Measurements from ENCODE around the gene SEMA4D.

The SEMA4D gene

DNA sequence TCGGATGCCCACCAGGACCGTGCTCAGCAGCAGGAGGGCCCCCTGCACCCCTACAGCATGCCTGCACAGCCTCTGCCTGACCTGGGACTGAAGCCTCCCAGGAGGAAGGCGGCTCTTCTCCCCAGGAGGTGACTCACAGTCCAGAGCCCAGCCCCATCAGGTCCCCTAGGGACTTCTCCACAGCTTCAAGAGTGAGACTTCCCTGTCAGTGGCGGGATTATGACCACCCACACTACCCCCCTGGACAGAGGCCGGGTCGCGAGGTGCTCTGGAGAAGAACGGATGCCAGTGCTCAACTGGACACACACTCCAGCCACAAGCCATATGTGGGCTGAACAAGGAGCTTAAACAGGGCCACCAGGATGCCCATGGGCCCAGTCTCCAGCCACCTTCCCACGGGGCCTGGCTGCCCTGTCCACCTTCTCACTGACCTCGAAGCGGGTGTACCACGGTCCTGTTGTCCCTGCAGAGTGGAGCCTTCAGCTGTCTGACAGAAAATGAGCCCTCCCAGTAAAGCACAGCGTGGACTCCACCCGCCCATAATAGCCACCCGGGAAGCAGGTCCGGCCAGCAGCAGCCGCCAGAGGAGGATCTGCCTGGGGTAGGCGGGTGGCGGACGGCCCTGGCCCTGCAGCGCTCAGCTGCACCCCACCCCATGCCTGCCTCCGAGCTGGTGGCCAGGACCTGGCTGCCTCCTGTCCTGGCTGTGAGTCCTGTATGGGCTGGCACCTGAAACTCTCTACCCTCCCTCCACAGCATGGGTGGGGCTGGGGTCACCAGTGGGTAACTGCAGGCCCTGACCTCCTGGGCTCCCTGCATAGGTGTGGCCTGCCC, 54.7 kb downstream of the SEMA4D start:
- no peak for DNase-seq

DNA sequence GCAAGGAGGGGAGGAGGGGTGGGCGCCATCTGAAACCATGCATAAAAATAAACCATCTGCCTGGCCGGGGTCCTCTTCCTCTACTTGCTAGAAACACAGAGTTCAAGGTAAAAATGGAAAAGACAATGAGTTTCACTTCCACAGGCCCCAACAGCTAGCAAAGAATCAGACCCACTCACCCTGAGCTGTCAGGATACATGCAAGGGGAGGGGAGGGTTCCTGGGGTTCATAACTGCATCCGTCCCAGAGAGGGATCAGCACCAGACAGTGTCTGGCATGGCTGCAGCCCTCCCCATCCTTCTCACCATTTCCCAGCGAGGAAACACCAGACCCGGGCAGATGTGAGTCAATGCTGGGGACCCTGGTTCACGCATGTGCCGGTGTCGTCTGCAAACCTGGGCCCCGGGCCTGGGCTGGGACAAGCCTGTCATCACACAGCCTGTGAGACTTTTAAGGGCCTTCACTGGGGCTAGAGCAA, 55.4 kb downstream of the SEMA4D start:
- DNase-seq, result no peak

DNA sequence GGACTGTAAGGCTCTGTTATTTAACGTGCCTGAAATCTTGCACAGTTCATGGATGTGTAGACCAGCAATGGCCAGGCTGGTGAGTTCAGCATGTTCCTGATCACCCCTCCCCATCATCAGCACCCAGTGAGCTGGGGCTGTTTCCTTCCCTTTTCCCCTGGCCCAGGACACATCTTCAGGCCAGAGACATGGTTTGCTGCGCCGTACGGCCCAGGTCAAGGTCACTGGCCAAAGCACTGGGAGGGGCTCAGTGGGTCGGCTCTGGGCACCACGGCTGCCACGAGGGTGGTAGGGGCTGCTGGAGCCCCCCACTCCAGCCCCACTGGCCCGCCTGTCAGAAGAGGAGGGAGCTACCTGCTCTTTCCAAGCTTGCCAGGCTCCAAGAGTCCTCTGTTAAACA, 55.9 kb downstream of the SEMA4D start:
- no peak for DNase-seq

DNA sequence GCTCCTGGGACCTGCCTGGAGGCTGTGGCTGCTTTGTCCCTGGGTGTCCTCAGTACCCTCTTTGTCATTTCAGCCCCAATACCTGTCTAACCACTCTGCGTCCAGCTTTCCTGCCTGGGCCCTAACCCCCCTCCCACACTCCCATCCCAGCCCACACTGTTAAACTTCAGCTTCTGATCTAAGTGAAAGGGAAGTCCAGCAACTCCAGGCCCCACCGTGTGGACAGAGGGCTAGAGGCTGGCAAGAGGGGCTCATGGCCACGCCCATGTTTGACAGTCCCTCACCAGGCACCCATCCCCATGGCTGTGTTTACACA, 56.3 kb downstream of the SEMA4D start:
- DNase-seq, result no peak

DNA sequence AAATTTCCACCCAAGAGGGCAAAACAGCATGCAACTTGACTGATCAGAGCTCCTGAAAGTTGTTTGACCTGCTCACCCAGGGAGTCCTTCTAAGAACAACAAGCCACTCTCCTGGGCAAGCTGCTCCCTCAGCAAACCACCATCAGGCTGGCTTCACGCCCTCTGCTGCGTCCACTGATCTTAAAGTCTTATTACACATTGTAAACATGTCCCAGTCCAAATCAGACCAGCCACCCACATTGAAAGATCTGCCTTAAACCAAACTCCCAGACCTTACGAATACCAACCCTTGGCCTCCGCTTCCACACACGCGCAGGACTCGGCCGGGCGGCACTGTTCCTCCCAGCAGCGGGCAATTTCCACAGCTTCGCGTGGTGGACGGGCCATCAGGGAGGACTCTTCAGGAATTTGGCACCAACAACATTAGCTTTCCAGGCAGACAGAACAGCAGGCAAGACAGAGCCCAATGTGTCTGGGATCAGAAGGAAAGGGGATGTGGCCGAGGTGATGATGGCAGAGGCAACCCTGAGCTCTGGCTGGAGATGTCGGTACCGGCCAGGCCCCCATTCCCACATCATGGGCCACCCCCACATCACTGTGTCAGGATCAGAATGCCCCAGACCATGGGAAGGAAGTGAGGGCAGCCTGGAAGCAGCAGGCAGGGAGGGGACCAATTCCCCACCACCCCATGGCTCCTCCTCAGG, 56.8 kb downstream of the SEMA4D start:
- DNase-seq, result no peak

DNA sequence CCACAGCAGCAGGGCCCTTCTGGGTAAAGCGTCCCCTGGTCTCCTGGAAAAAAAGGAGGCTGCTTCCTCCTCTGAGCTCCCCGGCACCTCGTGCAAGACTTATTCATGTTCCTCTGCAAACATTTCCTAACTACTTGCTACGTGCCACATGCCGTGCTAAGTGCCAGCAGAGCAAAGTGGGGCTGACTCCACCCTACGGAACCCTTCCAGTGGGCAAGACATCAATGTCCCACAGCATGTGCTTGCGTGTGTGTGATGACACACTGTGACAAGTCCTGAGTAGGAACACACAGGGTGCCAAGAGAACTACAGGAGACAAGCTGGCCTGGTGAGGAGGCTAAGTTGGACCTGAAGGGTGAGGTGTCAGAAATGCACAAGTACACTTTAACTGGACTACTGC, 57.4 kb downstream of the SEMA4D start:
- no peak for DNase-seq

DNA sequence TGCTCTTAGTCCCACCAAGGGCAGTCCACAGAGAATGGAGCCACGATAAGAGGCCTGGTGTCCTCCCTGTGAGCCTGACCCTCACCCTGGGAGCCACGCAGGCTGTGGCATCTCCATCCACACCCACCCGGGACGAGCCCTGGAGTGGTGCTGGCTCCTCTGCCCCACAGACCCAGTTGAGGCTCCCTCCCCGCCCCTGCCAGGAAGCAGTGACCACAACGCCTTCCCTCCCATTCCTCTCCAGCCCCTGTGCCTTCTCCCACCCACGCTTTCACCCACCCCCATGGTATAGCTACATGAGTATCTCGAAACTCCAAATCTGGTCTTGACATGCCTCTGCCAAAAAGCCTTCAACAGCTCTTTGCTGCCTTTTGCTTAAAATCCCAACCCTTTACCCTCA, 57.9 kb downstream of the SEMA4D start:
- DNase-seq, result no peak

DNA sequence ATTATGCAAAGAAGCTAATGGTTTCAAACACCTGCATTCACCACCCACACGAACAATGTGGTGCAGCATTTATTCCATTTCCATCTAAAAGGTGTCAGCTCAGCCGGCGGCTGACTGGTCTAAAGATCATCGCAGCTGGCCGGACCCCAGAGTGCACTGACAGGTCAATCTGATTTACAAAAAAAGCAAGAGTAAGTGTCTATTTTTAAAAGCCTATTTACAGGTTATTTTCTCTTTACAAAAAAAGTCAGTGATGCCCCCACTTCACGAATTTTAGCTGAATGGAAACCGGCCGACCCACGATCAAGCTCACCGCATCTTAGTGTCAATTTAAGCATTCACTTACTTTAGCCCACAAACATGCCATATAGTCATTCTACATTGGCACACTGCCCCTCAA, 58.3 kb downstream of the SEMA4D start:
- no peak for DNase-seq

DNA sequence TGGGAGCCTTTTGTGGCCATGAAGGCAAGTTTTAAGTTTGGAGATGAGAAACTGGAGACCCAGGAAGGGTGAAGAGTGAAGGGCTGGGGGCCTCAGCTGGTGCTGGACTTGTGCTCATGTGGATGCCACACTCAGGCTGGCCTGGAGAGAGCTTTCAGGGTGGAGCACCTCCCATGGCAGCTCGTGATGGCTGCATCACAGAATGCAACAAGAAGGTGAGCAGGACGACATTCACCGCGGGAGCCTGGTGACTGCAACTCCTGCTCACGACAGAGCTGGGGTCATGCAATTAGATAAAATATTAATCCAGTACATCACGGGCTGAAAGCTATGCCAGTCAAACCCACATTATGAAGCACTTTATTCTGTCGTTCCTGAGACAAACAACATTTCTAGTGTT, 59.7 kb downstream of the SEMA4D start:
- no peak for DNase-seq

DNA sequence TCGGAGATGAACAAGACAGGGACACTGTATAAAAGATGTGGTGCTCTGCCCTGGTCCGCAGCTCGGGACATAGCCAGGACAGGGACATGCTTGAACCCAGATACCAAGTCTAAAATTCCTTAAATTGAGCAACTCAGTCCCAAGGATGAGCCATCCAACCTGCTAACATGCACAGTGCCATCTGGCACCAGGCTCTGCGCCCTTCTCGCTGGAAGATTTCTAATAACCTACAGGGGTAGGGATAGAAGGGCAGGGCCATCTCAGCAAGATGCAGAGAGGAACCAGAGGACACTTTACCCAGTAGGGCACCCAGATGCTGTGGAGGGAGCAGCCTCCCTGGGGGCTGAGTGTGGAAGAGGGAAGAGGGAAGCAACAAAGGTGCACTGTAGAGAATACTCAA, 60.1 kb downstream of the SEMA4D start:
- DNase-seq, result no peak

DNA sequence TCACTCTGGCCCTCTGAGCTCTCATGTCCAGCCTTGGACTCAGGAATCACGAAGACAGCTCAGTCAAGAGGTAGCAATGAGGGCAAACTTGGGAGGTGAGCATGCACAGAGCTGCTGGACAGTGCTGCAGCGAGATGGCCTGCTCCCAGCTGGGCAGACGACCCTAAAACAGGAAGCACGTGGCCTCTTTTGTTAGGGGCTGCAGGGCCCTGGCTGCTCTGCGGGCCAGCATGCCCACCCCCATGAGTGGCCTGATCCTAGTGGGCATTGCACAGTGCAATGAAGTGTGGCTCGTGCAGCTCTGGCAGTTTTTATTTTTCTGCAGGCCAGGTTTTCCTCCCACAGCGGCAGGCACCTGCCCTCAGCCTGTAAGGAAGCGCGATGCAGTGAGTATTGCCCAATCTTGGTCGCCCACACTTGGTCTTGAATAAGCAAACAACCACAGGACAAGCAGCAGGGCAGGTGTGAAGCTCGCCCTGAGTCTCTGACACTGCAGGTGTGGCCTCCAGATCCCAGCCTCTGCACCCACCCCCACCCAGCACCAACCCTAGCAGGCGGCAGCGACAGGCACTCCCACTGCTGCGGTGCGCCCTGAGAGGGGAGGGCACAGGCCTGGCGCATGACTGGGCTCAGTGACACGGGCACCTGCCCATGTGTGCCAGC, 60.8 kb downstream of the SEMA4D start:
- DNase-seq, result peak in 1 of 2 experiments; percentile 47

DNA sequence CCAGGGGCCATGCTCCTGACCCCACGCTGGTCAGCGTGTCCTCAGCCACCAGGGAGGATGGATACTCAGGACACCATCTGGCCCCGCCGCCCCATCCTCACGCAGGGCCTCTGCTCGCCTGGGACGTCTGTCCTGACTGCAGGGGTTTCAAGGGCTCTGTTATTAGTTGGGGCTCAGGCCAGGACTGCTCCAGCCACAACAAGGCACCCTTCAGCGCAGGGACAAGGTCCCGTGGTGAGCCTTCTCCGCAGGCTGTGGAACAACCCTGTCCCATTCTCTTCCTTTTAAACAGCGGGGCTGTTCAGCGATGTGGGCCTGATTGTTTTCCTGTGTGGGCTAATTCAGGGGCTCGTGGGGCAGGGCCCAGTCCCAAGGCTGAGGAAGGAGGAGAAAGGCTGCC, 61.6 kb downstream of the SEMA4D start:
- DNase-seq, result no peak

DNA sequence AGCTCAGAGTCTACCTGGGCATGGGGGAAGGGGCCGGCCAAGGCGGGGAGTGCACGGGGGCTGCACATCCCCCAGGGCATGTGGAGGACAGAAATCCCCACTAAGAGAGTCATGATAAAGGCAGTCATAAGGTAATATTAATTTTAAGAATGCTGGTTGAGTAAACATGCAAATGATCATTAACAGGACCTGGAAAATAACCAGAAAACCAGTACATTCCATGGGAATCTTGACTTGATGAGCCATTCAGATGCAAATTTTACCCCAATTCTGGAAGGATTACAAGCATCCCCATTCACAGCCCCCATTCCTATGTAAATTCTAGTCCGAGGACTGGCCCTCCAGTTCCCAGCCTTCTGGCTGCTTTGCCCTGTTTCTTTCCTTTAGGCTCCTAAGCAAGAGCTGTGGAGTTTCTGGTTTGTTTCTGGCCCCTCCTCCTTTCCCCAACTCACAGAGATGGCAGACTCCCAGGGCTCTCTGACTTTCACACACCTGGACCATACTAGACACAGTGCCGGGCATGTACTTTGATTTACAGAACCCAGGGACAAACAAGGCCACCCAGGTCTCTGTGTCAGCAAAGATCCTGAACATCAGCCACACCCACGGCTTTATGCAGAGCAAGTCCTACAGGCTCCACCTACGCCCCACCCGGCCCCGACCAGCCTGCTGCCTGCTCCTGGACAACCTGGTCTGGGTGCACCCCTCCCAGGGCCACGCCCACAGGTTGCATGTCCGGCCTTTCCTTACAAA, 62.7 kb downstream of the SEMA4D start:
- DNase-seq, result no peak

DNA sequence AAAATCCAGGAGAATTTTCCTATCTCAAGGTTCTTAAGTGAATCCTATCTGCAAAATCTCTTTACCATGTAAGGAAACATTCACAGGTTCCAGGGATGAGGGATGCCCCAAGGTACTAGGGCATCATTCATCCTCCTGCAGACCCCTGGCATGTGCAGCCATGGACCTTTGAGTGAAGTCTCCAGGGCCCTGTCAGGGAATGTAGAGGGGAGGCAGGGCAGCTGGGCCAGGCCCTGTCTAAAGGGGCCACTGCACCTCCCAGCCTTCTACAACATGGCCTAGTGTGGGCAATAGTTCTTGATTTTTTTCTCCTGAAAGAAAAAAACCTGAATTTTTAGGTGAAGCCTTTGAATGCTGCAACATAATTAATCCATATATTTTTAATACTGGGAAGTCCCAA, 63.3 kb downstream of the SEMA4D start:
- DNase-seq, result no peak

DNA sequence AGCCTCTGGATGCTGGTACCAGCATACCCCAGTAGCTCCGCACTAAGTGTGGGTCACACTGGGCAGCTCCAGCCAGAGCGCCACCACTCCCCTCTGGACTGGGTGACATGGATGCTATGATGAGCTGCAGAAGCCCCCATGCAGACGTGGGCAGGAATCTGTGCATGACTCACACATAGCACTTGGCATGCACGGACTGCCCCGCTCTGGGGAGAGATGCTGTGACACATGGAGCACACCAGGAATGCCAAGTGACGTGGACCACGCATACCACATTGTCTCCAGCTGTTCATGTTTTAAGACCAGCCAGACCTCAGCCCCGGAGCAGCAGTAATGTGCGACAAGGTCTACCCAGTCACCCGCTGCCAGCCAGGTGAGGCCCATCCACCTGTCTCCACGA, 64.1 kb downstream of the SEMA4D start:
- no peak for DNase-seq

DNA sequence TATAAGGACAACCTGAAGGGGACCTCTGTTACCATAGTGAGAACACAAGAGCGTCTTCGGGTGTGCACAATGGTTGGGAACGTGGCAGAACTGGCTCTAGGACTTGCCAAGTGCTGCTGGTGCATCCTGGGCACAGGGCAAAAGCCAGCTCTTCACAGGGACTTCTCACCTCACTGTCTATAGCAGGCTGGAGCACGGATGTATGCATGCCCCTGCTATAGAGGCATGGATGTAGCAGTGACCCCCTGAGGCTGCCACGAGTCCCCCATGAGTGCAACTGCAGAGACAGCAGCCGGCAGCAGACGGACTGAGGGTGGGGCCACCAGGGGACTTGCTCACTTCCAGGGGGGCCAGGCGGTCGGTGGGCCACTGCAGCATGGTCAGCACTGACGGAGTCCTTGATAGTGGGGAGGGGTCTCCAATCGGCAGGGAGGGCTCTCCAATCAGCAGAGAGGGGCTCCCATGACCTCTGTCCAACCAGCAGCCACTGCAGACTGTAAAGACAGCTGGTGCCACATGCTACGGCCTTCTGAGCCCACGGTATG, 64.9 kb downstream of the SEMA4D start:
- no peak for DNase-seq

DNA sequence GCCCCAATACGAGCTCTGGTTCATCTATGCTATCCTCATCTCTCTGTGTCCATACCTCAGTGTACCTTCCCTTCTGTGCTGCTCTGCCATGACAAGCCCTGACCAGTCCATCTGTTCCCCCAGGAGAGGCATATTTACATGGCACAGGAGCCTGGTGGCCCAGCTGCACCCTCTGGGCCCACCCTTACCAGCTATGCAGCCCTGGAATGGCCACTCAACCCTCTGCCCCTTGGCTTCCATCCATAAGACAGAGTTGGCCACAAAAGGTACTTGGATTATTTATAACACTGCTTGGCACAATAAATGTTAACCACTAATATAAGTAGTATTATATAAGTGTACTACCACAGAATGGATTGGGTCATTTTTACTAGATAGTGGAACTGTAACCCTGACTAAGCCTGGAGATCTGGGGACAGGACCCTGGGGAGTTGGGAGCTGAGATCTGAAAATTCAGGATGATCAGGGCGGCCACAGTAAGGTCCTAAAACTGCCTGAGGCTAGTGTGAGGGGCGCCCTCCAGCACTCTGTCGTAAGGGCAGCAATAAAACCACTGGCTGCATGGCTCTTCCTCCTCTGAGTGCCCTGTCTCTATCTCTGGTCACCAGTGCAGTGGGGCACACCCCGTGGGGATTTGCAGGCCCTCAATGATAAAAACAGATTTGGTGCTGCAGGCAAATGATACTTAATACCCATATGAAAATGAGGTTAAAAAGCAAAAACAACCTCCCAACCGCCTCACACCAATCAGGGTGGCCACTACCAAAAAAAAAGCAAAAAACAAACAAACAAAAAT, 65.8 kb downstream of the SEMA4D start:
- DNase-seq, result no peak

DNA sequence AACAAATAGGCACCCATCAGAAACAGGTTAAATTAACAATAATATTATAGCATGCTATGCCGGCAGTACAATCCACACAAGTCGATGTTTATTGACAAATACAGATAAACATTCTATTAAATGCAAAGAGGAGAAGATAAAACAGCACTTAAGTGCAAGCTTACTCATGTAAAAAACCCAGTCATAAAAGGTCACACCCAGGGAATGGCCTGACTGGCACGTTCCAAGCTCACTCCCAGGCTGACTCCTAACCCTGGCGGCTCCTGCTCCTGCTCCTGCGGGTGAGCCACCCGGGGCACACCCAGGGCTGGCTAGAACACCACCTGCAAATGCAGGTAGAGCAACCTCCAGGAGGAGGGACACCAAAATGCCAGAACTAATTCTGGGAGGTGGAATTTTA, 66.9 kb downstream of the SEMA4D start:
- no peak for DNase-seq

DNA sequence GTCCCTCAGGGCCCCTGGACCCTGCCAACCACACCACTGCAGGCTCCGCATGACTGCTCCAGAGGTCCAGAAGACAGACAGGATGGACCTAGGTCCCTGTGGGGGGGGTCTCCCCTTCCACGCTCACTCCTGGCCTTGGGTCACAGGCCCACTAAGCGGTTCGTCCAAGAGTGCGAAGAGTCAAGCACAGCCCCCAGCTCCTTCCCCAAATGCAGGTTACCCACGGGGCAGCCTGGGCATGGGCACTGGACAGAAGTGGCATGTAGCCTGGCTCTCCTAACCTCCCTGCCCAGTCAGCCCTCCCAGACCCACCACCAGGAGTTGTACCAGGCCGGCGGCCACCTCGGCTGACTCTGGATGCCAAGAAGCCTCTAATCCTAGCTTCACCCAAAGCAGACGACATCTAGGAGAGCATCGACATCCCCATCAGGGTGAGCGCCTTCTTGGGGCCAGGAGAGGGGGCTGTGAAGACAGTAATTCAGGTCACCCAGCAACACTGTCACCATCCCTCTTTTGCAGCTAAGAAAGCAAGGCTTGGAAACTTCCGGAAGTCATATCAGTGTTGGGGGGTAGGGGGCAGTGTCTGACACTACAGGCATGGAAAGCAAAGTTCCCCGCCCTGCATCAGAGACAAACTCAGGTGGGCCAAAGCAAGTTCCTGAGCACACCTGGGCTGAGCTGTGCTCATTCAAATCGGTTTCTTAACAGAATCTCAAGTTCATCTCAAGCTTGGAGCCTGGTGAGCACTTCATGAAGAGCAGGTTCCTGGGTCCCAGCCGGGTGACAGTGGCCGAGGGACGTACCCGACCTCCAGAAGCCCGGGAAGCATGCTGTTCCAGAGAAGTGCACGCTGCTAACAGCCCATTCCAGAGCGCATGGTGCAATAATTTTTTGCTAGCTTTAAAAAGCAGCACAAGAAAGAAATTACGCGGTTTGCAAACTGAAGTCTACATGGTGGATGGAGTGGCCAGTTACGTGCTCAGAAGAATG, 68.7 kb downstream of the SEMA4D start:
- no peak for DNase-seq

DNA sequence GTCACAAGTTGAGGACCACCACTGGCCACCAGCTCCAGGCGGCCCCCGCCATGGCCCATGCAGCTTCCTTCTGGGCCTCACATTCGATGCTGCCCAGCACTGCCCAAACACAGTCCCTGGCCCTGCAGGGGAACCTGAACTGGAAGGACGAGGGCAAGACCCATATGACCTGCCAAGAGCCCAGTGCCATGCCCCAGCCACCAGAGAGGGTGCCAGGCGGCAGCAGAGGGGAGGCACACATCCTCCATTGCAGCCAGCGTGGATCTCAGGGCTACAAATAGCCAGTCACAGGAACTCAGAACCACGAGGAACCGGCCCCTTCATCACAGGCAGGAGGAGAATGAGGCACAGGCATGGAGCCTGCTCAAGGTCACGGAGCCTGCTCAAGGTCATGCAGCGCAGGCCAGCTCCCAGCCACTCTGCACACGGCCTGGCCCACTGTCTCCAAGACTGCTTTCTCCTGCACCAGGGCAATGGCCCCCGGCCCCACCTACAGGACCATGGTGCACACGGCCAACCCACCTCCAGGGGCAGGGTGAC, 69.6 kb downstream of the SEMA4D start:
- no peak for DNase-seq

All from NCI-H187 (cell line).